ENCODE results near the gene PANK4.

Gene PANK4

DNA sequence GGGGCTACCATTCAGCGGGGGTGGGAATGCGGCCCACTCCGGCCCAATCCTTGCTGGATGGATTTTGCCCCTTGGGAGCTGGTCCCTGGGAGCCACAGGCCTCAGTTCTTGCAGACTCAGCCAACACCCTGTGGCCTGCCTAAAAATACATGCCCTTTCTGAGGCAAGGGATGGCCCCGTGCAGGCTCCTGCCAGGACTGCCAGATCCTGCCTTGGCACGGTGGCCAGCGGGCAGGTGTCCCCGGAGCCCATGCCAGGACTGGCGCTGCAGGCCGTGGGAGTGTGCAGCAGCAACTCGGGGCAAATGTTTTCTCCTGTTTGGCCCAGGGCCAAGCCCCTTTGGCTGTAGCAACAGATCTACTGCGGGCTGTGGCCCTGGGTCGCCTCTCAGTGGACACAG lies 1.6 kb upstream of the PANK4 start:
- no peak for DNase-seq

DNA sequence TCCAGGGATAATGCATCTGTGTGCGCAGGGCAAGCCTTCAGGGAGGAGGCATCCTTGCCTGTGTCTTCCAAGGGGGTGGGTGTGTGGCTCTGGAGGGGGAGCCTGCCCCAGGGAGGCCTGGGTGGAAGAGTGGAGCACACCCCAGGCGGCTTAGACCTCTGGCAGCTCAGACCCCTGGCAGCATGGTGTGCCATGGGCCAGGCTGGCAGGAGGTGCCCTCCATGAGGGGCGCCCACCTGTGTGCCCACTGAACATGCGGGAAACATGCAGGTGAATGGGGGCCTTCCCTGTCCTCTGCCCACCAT lies 1.1 kb upstream of the PANK4 start:
- DNase-seq: no peak

DNA sequence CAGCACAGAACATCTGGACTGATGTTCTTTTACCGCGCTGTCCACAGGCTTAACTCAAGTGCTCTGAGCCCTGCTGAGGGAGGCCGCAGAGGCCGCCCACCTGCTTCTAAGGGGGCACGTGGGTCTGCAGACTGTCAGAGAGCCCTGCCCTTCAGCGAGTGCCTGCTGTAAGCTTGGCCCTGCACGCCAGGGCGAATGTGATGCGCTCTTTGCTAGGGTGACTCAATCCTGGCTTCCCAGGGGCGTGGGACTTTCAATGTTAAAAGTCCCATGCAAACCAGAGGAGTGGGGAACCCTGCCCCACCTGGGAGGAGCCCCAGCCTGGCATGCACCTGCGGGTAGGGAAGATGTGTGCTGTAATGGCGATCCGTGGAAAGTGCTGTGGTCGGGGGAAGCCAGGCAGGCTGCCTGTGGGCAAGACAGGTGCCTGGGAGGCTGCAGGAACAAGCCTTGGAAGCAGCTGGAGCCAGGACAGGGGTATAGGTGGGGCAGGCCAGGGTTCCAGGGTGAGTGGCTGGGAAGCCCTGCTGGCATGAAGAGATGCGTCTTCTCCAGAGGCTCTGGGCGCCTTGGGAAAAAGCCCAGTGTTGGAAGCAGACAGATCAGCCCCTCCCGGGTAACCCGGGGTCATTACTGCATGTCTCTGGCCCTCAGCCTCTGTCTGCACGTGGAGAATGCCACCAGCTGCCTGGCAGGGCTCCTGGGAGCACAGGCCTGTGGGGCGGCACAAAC lies 594 bp upstream of the PANK4 start:
- no peak for DNase-seq

DNA sequence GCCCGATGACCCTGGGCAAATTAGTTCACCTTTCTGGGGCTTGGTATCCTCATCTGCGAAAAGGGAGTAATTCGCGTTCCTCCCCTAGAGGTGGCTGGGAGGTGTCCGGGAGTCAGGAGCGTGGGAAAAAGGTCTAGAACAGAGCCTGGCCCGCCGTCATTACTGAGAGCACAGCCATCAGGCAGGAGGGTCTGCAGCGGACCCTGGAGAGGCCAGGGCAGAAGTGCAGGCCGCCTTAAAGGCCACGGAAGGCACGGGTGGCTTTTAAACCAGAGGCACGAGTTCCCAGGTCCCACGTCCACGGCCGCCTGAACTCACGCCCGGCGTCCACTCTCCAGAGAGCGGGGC lies 850 bp downstream of the PANK4 start:
- DNase-seq: no peak

DNA sequence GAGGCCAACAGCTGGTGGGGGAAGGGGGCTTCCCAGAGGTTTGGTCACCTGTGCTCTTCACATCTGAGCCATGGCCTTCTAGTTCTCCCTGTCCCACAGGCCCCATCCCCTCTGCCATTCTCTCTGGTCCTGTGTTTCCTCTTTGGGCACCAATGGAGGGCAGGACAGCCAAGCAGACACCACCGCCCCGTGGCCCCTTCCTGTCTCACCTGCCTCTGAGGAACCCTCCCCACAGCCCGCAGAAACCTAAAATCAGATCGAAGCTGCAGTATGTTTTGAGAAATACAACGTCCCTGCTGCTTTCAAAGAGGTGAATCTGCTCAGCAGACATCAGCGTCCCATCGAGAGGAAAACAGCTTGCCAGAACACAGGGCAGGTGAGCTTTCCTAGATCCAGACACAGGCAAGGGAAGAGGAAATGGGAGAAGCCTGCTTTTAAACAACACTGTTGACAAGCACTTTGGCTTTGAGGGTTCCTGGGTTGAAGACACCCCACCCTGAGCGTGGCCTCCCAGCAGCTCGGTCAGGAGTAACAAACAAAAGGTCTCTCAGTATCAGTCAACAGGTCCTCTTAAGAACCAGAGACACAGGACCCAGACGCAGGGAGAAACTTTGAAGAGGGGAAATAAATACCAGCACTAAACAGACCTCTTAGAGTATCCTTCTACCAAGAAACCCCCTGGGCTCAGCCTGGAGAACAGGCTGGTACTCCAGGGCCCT lies 2.3 kb downstream of the PANK4 start:
- no peak for DNase-seq

DNA sequence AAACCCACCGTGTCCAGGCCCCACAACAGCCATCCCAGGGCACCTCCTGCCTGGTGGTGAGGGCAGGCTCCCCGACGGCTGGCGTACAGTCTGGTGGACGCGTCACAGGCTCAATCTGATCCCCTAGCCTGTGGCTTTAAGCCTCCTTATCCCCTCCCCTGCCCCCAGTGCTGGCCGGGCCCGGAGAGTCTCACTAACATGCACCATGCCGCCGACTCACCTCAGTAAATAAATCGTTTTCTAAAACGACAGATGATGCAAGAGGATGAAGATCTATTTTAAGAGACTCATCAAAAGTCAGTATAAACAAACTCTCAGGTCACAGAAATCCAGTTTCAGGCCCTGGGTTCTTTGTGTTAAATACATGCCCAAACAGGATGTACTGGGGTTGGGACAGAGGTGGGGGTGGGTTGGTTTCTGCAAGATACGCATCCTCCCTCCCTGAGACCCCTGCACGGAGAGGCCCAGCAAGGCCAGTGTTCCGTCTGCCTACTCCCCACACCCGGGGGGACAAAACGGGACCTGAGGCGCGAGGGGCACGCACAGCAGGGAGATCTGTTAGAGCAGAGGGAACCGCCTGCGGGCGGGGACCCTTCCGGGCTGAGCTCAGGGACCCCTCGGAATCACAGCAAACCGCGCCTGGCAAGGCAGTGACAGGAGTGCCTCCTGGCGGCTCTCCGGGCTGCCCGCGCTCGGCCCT lies 3.1 kb downstream of the PANK4 start:
- DNase-seq: no peak

DNA sequence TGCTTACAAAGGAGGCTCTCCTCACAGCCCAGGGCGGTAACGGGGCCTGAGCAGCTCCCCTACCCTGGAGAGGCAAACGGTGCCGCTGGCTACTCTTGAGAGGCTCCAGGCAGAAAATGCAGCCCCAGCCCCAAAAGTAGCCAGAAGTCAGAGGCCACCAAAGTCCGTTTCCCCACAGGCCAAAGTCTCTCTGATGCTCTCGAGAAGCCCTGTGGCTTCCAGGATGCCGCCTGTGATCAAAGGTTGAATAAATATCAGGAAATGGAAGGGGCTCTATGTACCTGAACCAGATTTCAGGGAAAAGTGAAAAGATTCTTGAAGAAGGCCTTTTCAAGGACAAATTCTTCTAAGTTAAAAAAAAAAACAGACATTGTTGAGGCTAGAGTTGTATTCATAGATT lies 4.2 kb downstream of the PANK4 start:
- no peak for DNase-seq

DNA sequence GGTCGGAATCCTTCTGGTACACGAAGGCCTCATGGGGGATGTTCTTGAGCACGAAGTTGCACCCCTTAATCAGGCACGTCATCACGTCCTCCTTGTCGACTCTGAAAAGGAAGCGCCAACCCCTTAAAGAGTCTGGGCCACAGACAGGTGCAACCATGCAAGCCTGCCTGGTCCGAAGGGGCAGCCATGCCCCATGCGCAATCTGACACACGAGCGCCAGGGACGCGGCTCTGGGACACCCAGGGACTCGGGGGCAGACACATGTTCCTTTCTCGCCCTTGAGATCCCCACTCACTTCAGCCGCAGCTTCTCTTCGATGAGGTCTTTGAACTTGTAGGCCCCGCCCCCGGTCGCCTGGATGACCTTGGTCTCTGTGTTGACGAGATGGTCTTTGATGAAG lies 5.6 kb downstream of the PANK4 start:
- no peak for DNase-seq

DNA sequence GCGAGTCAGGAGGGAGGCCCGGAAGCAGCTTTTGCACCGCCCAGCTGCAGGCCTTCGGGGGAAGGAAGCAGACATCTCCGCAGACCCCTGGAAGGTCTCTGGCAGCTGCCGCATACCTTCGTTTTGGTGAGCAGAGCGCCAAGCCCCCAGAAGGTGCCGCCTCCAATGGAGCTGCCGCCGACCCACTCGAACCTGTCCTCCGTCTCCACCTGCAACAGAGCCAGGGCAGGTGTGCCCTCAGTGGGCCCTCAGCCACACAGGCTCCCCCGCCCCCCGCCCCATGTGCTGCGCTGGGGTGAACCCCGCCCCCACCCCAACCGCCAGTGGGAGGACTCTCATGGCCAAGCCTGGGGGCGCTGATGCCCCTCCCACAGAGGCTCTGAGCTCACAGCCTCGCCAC lies 6.2 kb downstream of the PANK4 start:
- DNase-seq: no peak

DNA sequence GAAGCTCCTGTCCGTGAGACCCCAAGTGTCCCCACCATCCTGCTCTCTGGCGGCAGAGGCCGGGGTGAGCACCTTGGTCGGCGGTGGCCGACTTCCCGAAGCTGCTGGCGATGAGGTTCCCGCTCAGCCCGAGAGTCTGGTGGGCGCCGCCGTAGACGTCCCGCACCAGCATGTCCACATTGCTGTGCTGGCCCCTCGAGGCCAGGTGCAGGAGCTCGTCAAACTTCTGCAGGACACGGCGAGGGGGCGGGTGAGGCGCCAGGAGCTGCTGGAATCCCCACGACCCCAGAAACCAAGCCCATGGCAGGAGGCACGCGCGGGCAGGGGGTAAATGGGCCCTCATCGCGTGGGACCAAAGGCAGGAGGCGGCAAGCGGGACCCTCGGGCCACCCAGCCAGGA lies 6.7 kb downstream of the PANK4 start:
- DNase-seq: no peak

DNA sequence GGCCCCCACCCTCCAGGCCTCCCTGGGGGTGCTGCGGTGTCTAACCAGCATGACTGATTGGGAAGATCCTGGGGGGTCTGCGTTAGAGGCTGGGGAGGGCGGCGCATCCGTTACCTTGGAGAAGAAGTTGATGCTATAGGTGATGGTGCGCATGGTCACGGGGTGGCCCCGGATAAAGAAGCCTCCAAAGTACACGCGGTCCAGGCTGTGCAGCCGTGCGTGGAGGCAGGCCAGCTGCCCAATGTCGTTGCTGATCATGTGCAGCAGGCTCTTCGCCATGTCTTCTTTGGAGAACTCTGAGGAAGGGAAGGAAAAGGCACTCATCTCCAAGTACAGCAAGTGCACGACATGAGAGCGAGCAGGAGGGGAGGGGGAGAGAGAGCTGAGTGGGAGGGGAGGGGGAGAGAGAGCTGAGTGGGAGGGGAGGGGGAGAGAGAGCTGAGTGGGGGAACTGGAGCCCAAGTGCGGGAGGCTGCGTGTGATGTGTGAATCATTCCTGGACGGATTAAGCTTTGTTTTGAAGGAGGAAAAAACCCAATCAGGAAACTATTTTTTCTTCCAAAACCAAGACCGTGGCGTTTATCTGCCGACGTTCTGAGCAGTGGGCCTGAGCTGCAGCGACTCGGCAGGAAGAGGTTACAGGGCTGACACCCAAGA lies 7.2 kb downstream of the PANK4 start:
- DNase-seq: no peak

DNA sequence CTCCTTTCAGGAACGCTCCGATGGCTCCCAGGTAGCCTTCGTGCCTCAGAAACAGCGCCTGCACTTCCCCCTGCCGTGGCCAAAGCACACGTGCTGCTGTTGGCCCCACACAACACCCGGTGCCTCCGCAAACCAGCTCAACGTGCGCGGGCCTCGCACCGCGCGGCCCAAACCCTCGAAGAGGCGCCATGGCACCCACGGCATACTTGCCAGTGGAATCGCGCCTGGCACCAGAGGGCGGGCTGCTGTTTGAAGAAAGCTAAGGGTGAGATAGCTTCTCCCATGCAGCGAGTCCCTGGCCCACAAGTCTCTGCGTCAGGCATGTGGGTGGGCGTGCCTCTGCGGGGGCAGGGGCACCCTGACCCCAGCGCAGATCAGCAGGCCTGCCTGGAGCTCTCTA lies 7.9 kb downstream of the PANK4 start:
- no peak for DNase-seq

DNA sequence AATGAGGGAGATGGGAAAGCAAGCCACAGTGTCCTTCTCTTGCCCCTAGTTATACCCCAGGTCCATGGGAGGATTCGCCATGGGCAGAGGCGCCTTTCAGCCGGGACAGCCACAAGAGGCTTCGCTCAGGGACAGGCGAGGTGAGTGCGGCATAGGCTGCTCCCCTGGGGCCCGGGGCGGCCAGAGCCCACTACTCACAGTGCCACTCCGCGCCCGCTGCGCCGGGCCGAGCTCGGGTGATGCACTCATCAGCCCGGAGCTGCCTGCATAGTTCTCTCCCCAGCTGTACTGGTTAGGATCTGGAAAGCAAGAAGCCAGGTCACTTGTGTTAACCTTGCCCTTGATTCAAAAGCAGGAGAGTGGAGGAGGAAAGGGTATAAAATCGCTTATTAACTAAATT lies 8.4 kb downstream of the PANK4 start:
- DNase-seq: no peak

DNA sequence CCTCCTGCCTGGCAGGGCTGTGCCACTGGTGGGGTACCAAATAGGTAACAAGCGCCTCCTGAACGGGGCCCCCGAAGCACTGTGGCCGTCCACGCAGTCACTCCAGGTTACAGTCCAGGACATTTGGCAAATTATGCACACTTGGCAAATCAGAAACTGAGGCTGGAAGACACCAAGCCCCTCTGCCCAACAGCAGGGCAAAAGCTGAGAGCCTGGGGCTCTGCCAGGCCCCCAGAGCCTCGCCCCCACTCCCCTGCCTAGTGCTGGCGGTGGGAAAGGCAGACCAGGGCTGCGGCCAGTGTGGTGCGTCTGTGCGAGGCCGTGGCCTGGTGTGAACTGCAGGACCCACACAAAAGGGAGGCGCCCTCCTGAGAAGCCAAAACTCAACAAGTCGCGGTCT lies 9.4 kb downstream of the PANK4 start:
- no peak for DNase-seq

DNA sequence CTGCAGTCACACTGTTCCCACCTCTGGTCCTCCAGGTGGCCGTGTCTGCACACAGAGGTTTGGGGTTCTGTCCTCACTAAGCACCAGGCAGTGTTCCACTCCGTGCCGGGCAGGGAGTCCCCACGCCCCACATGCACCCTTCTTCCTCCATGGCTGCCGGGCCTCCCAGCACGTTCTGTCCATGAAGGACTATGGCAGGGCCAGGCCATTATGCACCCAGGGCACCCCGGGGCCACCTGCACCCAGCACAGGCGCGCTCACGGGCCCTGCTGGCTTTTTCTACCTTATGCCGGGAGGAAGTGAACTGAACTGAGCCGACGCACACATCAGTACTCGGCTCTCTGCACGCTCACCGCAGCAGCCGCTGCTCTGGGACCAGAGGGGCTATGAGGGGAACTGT lies 10.3 kb downstream of the PANK4 start:
- no peak for DNase-seq

DNA sequence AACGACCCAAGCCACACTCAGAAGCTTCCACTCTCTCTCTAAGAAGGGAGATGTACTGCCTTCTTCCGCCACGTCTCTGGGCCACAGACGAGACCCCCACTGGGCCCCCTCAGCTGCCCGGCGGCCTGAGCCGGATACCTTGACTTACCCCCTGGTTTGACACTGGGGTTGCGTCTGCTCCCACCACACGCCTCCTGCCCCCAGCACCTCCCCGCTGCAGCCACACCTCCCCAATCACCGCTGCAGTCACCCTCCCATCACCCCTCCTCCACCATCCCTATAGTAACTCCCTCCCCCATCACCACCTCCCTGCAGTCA lies 10.7 kb downstream of the PANK4 start:
- no peak for DNase-seq

DNA sequence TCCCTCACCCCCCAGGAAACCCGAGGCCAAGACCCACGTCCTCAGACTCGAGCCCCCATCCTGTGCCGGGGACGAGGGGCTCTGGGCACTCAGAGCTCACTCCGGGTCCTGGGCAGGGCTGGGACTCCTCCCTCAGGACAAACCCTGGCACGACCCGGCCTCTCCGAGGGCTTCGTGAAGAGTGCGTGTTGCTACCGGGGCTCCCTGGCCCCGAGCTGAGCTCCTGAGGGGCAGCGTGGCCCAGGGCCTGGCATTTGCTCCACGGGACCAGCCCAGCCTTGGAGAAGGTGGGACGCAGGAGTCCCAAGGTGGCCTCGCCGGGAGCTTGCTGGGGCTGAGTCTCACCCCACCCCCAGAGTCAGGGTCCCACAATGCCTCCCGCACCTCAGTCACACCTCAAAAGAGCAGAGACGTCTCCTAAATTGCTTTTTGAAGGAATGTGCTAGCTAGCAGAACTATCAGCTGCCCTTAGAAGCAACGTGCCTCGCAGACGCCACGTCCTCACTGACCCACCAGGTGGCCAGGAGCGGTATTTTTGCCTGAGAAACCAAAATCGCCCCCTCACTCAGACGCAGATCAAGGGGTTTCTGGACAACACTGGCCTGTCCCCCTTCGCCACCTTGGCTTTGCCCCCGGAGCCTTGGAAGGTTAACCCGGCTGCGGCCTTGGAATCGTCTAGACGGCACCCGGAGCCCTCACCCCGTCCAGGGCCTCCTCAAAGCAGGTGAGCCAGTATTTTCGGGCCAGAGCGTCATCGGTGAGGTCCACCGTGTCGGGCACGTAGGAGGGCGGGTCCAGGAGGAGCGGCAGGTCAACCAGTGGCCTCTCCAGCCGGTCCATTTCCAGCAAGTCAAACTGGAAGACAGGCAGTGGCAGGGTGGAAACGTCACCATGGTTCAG lies 11.3 kb downstream of the PANK4 start:
- no peak for DNase-seq

DNA sequence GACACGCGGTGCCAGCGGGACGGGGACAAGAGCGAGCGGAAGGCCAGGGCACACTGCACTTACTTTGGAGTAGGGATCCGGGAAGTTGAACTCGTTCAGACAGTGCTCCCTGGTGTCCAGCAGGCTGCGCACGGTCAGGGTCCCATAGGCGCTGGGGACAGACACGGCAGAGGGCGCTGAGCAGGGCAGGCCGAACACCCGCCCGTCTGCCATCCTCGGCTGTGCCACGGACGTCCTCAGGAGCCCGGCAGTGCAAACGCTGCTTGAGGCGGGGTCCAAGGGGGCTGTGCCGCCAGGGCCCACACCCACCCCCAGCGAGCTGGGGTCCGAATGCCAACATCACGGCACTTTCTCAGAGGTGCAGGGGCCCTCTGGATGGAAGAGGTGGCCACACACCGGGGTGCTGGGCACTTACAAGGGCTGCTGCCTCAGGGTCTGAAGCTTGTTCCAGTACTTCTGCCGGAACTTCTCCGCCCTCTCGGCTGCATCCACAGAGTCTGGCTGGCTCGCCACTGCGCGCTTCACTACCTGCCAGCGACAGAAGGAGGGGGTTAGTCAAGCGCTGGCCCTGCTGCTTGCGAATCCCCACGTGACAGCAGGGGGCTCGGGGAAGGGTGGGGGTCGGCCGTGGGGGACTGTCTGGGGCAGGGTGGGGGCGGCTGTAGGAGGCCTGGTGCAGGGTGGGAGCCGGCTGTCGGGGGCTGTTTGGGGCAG lies 12.3 kb downstream of the PANK4 start:
- no peak for DNase-seq

DNA sequence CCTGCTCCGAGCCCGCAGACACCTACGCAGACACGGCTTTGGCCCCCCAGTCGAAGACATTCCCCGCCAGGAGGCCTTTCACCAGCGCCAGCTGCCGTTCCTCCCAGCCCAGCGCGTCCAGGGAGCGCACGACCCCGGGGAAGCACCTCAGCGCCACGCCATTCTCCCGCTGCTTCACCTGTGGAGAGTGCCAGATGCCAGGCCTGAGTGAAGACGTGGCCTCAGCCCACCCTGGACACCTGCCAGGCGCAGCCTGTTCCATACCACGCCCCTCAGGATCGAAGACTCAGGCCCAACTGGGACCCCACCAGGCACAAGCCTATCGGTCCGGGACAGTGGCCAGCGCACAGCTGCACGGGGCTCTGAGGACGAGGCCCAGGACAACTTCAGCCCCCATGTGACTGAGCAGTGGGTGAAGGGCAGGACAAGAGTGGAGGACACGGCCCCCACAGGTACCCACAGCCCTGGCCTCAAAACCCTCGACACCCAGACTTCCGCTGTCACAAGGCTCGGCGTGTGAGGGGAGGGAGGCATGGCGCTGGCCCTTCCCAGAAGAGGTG lies 13.5 kb downstream of the PANK4 start:
- DNase-seq: no peak

DNA sequence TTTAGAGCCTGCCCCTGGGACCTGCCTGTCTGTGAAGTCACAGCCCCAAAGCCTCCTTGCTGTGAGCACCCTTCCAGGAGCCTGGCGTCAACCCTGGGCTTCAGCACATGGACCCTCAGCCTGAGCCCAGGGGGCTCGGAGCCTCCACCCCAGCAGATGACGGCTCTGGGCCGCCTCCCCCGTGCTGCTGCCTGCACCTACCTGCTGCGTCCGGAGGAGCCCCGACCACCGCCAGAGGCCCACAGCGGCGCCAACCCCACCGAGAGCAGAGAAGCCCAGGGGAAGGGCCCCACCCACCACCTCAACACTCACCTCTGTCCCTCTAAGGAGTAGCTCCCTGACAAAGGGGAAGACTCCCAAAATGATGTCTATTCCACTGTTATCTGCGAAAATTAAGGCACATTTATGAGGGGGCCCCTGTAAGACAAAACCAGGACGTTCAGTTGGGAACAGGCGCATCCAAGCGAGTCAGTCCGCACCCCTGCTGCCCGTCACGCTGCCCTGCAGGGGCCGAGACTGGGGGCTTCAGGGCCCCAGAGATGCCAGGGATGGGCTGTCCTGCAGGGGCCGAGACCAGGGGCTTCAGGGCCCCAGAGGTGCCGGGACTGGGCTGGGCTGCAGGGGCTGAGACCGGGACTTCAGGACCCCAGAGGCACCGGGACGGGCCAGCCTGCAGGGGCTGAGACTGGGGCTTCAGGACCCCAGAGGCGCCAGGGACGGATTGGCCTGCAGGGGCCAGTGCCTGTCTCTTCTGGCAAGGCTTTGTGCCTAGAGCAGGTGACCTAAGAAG lies 15.8 kb downstream of the PANK4 start:
- no peak for DNase-seq

DNA sequence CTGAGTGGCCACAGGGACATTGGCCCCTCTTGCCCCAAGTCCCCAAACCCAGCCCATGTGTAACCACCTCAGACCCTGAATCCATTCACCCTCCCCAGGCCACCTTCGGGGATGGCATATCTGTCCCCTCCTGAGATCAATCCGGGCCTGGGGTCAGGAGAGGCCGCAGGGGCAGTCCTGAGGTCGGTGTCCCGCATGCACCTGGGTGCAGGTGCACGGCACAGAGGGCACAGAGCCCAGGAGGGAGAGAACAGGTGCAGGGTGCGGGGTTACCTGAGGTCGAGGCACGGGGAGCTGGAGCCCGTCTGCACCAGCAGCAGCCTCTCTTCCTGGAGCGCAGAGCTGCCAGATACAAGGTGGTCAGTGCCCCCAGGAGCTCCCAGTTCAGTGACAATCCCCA lies 16.8 kb downstream of the PANK4 start:
- DNase-seq: no peak

Measured in NCI-H1436 (cell line).